HepG2 (cell line): Measurements from ENCODE around the gene KCTD19. TPM values are rescaled to one million over a fixed set of nuclear protein-coding genes. Genes with fewer than 3 reads are reported as not detected.

Experiments used
- ATAC-seq: fragments of 200-7000 bp; cut with Tn5 transposase; 3 replicates; pipeline ENCODE4 v1.9.1; 2020; ENCODE audit warnings: mild to moderate bottlenecking, moderate library complexity
- BruUV-seq: library from RNA; stranded (reverse); fragments of 400-500 nt; replicated peaks from 2 replicates; lab custom pipeline; 2021; lab: Mats Ljungman, UMichigan
- CTCF ChIA-PET: fragments of 300-600 bp; formaldehyde crosslinking; extraction: SDS; loops from one replicate; lab custom pipeline; 2021; ENCODE audit warnings: low total read pairs, inconsistent platforms, low intra/inter-chr PET ratio; lab: Yijun Ruan, JAX
- POLR2A ChIA-PET: fragments of 350-600 bp; sonication (Branson Sonifier 250); formaldehyde crosslinking; loops from one replicate; lab custom pipeline; 2020; ENCODE audit warnings: antibody characterized with exemption, inconsistent platforms; lab: Yijun Ruan, JAX
- DNase-seq: peaks from one replicate; pipeline ENCODE4 v3.0.0-alpha.2; 2015; ENCODE audit warnings: low spot score
- FAIRE-seq: peaks from 3 replicates; lab custom pipeline; 2011; peaks lifted over from hg19 to GRCh38; lab: Jason Lieb, UNC
- H2AFZ ChIP-seq: one replicate; pipeline ENCODE4 v1.6.1; 2011; ENCODE audit warnings: low read length, inconsistent platforms
- H3K27ac ChIP-seq: fragments of 300-600 bp; 3 replicates; pipeline ENCODE4 v1.8.0; 2011; ENCODE audit warnings: mixed run types, mild to moderate bottlenecking, mixed read lengths, low read length, inconsistent platforms; ENCODE audit not compliant: insufficient read depth; ENCODE audit errors: extremely low read length
- H3K27me3 ChIP-seq, 2 experiments: fragments of 200-600 bp in 1 of 2; 2 replicates in 1 of 2; 3 replicates in 1 of 2; pipeline versions ENCODE4 v1.6.0 to v1.8.0; 2011; ENCODE audit warnings: low read length in 2 of 2, mild to moderate bottlenecking in 2 of 2, moderate library complexity in 2 of 2, inconsistent platforms in 1 of 2; ENCODE audit not compliant: insufficient read depth in 2 of 2, control insufficient read depth in 1 of 2
- H3K36me3 ChIP-seq, 2 experiments: fragments of 200-600 bp in 1 of 2; replicated peaks in 1 of 2; 2 replicates in 1 of 2; 3 replicates in 1 of 2; pipeline versions ENCODE4 v1.5.1 to v1.8.0; 2011; ENCODE audit warnings: low read length in 2 of 2, inconsistent platforms in 1 of 2; ENCODE audit not compliant: insufficient read depth in 2 of 2, control insufficient read depth in 1 of 2
- H3K4me1 ChIP-seq: 2 replicates; pipeline ENCODE4 v1.5.1; 2012; ENCODE audit warnings: low read length, inconsistent platforms; ENCODE audit not compliant: insufficient read depth
- H3K4me2 ChIP-seq: 2 replicates; pipeline ENCODE4 v1.6.0; 2011; ENCODE audit warnings: low read depth, low read length, inconsistent platforms
- H3K4me3 ChIP-seq, 3 experiments: fragments of 200-600 bp in 1 of 3; sonication (generic), shearing (Covaris generic) in 1 of 3; replicated peaks in 1 of 3; 2 replicates each; pipeline ENCODE4 v1.5.1; 2011 to 2016; ENCODE audit warnings: low read length in 3 of 3, inconsistent platforms in 2 of 3, low read depth in 2 of 3, mild to moderate bottlenecking in 2 of 3, control low read depth in 1 of 3, mixed read lengths in 1 of 3; ENCODE audit not compliant: insufficient read depth in 1 of 3
- H3K79me2 ChIP-seq: one replicate; pipeline ENCODE4 v1.6.1; 2011; ENCODE audit warnings: low read length, inconsistent platforms; ENCODE audit not compliant: insufficient read depth
- H3K9ac ChIP-seq: 2 replicates; pipeline ENCODE4 v1.6.0; 2011; ENCODE audit warnings: mild to moderate bottlenecking, low read depth, low read length, inconsistent platforms; ENCODE audit not compliant: insufficient read depth
- H3K9me3 ChIP-seq: 2 replicates; pipeline ENCODE4 v1.5.1; 2012; ENCODE audit warnings: mild to moderate bottlenecking, low read length
- H4K20me1 ChIP-seq: 2 replicates; pipeline ENCODE4 v1.6.0; 2011; ENCODE audit warnings: inconsistent platforms, mild to moderate bottlenecking, low read length, moderate library complexity; ENCODE audit not compliant: insufficient read depth
- EZH2 ChIP-seq: conservative IDR thresholded peaks from 2 replicates; pipeline ENCODE4 v1.6.1; 2012; ENCODE audit warnings: mild to moderate bottlenecking, low read depth, low read length, moderate library complexity
- FLYWCH1 ChIP-seq: sonication (generic); formaldehyde crosslinking; IDR thresholded peaks from 2 replicates; pipeline ENCODE4 v1.8.1; 2023; ENCODE audit warnings: mild to moderate bottlenecking, missing genetic modification reagents
- FOXM1 ChIP-seq: sonication (generic); formaldehyde crosslinking; IDR thresholded peaks from 2 replicates; pipeline ENCODE4 v1.5.0; 2020; ENCODE audit warnings: missing genetic modification reagents
- MTF2 ChIP-seq: sonication (generic); formaldehyde crosslinking; IDR thresholded peaks from 2 replicates; pipeline ENCODE4 v1.5.0; 2020; ENCODE audit warnings: missing genetic modification reagents, borderline replicate concordance
- ONECUT2 ChIP-seq: sonication (generic); formaldehyde crosslinking; IDR thresholded peaks from 2 replicates; pipeline ENCODE4 v1.4.0; 2020; ENCODE audit warnings: missing genetic modification reagents
- RXRA ChIP-seq: sonication (generic); formaldehyde crosslinking; IDR thresholded peaks from 2 replicates; pipeline ENCODE4 v1.5.1; 2020; ENCODE audit warnings: missing genetic modification reagents
- TAF1 ChIP-seq: sonication (generic); formaldehyde crosslinking; IDR thresholded peaks from 2 replicates; pipeline ENCODE4 v1.4.0; 2020; ENCODE audit warnings: missing genetic modification reagents
- ZNF558 ChIP-seq: sonication (generic); formaldehyde crosslinking; IDR thresholded peaks from 2 replicates; pipeline ENCODE4 v1.9.0; 2022; ENCODE audit warnings: mild to moderate bottlenecking, missing genetic modification reagents, borderline replicate concordance
- ZNF562 ChIP-seq: sonication (generic); formaldehyde crosslinking; IDR thresholded peaks from 2 replicates; pipeline ENCODE4 v1.8.0; 2022; ENCODE audit warnings: missing genetic modification reagents, borderline replicate concordance
- whole genome bisulfite sequencing: methylation state at CpG from one replicate; pipeline ENCODE4 v1.1.6; 2017; ENCODE audit warnings: low lambda C conversion rate; 5-methylcytosine and 5-hydroxymethylcytosine counted together
- in situ Hi-C: cut with HindIII; loops from 2 replicates; pipeline ENCODE4 v1.10.0; 2017; ENCODE audit warnings: low pct_unique_long_range_greater_than_20kb; ENCODE audit not compliant: extremely low pct_ligation_motif_present
- intact Hi-C: fragments of 100-400 bp; cut with micrococcal nuclease; formaldehyde crosslinking; loops from one replicate; pipeline ENCODE4 v1.10.0; 2022; ENCODE audit not compliant: unreplicated experiment
- polyA plus RNA-seq, 8 experiments: library from polyadenylated mRNA; depleted of rRNA in 3 of 8; stranded (reverse) in 7 of 8; unstranded in 1 of 8; fragments of >200 nt; fragmentation: Illumina TruSeq in 4 of 8; extraction: Trizol in 4 of 8; gene quantifications; 2 replicates each; pipeline versions ENCODE4 v1.2.1 to v1.2.3, GENCODE V29; 2011 to 2016; ENCODE audit warnings: low read depth in 4 of 8, missing spikeins in 1 of 8, mixed read lengths in 1 of 8; ENCODE audit not compliant: insufficient read depth in 1 of 8
- total RNA-seq, 5 experiments: library from RNA; depleted of rRNA; stranded (reverse); fragments of >200 nt; fragmentation: Illumina TruSeq; extraction: Trizol; gene quantifications; 2 replicates each; pipeline ENCODE4 v1.2.3, GENCODE V29; 2016; ENCODE audit warnings: low read depth in 1 of 5
- TF ChIP-seq, protein P1 (sequence below): sonication (generic); formaldehyde crosslinking; IDR thresholded peaks from 2 replicates; pipeline ENCODE4 v1.4.0; 2020; ENCODE audit warnings: missing genetic modification reagents, low read depth, mild to moderate bottlenecking, borderline replicate concordance

Gene KCTD19
- total and polyA plus RNA-seq, 2 of the 13 experiments (the other 11 are each of a cell fraction or from before 2014, with no cell fraction given): not detected

GRCh38 chr16:67248401-67249177 lies 78.0 kb downstream of the KCTD19 start, which contains the start of gene SLC9A5 (continued):
- no peak for TF ChIP-seq TAF1 (CRISPR knock-in tag)
- TF ChIP-seq FOXM1 (CRISPR knock-in tag): no peak

DNA sequence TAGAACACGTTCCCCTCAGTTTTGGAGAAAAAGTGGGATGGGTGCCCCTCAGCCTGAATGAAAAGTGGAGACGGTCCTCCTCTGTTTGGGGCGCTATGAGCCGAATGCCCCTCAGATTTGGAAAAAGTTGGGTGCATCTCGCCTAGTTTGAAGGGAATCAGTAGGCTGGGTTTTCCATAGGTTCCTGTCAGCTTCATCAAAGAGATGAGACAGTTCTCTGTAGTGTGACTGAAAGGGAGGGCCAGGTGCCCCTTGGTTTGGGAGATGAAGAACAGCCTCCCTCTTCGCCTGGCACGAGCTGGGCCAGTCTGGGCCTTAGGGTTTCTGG lies 78.5 kb downstream of the KCTD19 start:
- no peak for DNase-seq
- Histone ChIP-seq H3K4me2 (peak overlapping the region; percentile 97), H3K9ac (0 out of 2 replicates have a peak overlapping the region, but pooled peaks have one; percentile 18), H3K4me3 (peak overlapping the region; percentile 59 to 85 (median 63)), H2AFZ (no peak overlapping the region), H3K9me3 (no peaks in the 10 kb centered on the region), H4K20me1 (no peaks in the 10 kb centered on the region), H3K4me1 (peaks cover 53% of the 10 kb centered on the region), H3K27ac (no peak overlapping the region), H3K36me3 (peaks cover 0 to 2% of the 10 kb centered on the region in 2 experiments; a peak in 1 of 5 replicates), H3K27me3 (peaks cover 0 to 22% of the 10 kb centered on the region in 2 experiments; a peak in 3 of 5 replicates), H3K79me2 (no peaks in the 10 kb centered on the region)
- 3% methylated on average over 7 of the region's 7 CpGs for WGBS
- ChIA-PET CTCF (no interaction called here), POLR2A (interaction anchor here (0.5 to 6.1 kb wide), 19 partner anchors 10 to 233 kb away, joined by 3 to 71 read pairs (median 5); partner anchors contain the start of genes ATP6V0D1, HSD11B2, NOL3 and PLEKHG4)
- no peak for FAIRE-seq
- intact Hi-C loops (no loop called here), in situ Hi-C loops (no loop called here)
- ATAC-seq: no peak
- TF ChIP-seq ONECUT2 (CRISPR knock-in tag): no peak
- 0 out of 2 replicates have a peak, but pooled peaks have one; percentile 10 for TF ChIP-seq EZH2
- 0 out of 2 replicates have a peak, but pooled peaks have one; percentile 41 for TF ChIP-seq FLYWCH1
- 0 out of 2 replicates have a peak, but pooled peaks have one; percentile 2 for TF ChIP-seq RXRA (CRISPR knock-in tag)
- no peak for TF ChIP-seq ZNF562 (CRISPR knock-in tag)
- TF ChIP-seq, protein P1, sequence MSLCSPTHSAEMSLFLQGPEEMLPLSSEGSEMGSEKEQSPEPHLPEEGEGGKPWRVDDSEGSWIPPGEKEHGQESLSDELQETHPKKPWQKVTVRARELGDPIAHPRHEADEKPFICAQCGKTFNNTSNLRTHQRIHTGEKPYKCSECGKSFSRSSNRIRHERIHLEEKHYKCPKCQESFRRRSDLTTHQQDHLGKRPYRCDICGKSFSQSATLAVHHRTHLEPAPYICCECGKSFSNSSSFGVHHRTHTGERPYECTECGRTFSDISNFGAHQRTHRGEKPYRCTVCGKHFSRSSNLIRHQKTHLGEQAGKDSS: 0 out of 2 replicates have a peak, but pooled peaks have one; percentile 2
- 0 out of 2 replicates have a peak, but pooled peaks have one; percentile 39 for TF ChIP-seq MTF2 (CRISPR knock-in tag)
- TF ChIP-seq ZNF558 (CRISPR knock-in tag): 0 out of 2 replicates have a peak, but pooled peaks have one; percentile 1
- no TSS peak for BruUV-seq
